ENCODE measurements around the gene COL8A1.
"Not testable (repeated sequence)": the region's sequence is repeated elsewhere in the genome, so short reads cannot be mapped to it uniquely, and the experiment has no call there.

COL8A1 gene

GRCh38 chr3:99805160-99805559, 166.8 kb downstream of the COL8A1 start:
- DNase-seq (ENCODE audit: low read depth): no peak

GRCh38 chr3:99808163-99808794, 169.9 kb downstream of the COL8A1 start:
- DNase-seq (ENCODE audit: low read depth): peak; percentile 80

- no peak for DNase-seq (ENCODE audit: low read depth)
Measured at GRCh38 chr3:99809565-99809964, 171.2 kb downstream of the COL8A1 start.

- DNase-seq (ENCODE audit: low read depth): no peak
Measured at GRCh38 chr3:99810403-99810802, 172.0 kb downstream of the COL8A1 start.

- DNase-seq (ENCODE audit: low read depth): no peak
Measured at GRCh38 chr3:99817047-99817436, 178.6 kb downstream of the COL8A1 start.

GRCh38 chr3:99817437-99818240, 179.2 kb downstream of the COL8A1 start, which contains the start of gene CMSS1:
TSS of gene CMSS1 (plus strand) at chr3:99817862.
- peak; percentile 88 for DNase-seq (ENCODE audit: low read depth)

GRCh38 chr3:99818818-99819217, 180.4 kb downstream of the COL8A1 start:
- DNase-seq (ENCODE audit: low read depth): no peak

GRCh38 chr3:99823723-99824711, 185.6 kb downstream of the COL8A1 start:
- no peak for DNase-seq (ENCODE audit: low read depth)

GRCh38 chr3:99825004-99825640, 186.7 kb downstream of the COL8A1 start:
- DNase-seq (ENCODE audit: low read depth): peak; percentile 56

- no peak for DNase-seq (ENCODE audit: low read depth)
Measured at GRCh38 chr3:99829844-99830243, 191.4 kb downstream of the COL8A1 start.

GRCh38 chr3:99833617-99834205, 195.3 kb downstream of the COL8A1 start:
- peak; percentile 27 for DNase-seq (ENCODE audit: low read depth)

- DNase-seq (ENCODE audit: low read depth): no peak
Measured at GRCh38 chr3:99834211-99834957, 196.0 kb downstream of the COL8A1 start.

- no peak for DNase-seq (ENCODE audit: low read depth)
Measured at GRCh38 chr3:99836681-99837080, 198.3 kb downstream of the COL8A1 start.

GRCh38 chr3:99837715-99838114, 199.3 kb downstream of the COL8A1 start:
- no peak for DNase-seq (ENCODE audit: low read depth)

- DNase-seq (ENCODE audit: low read depth): no peak
Measured at GRCh38 chr3:99838755-99839154, 200.4 kb downstream of the COL8A1 start.

GRCh38 chr3:99839613-99840012, 201.2 kb downstream of the COL8A1 start:
- no peak for DNase-seq (ENCODE audit: low read depth)

GRCh38 chr3:99841949-99842348, 203.6 kb downstream of the COL8A1 start:
- DNase-seq (ENCODE audit: low read depth): not testable (repeated sequence)

GRCh38 chr3:99842826-99843589, 204.6 kb downstream of the COL8A1 start:
- DNase-seq (ENCODE audit: low read depth): peak; percentile 59

GRCh38 chr3:99843590-99844258, 205.3 kb downstream of the COL8A1 start:
- DNase-seq (ENCODE audit: low read depth): no peak
